HUES64 (cell line): Measurements from ENCODE around the gene DUXB. TPM values are rescaled to one million over a fixed set of nuclear protein-coding genes. Genes with fewer than 3 reads are reported as not detected.

ENCODE experiments used
- H3K27ac ChIP-seq: 2 replicates; pipeline ENCODE4 v1.7.0; 2013; ENCODE audit warnings: low read depth, low read length, inconsistent platforms
- H3K27me3 ChIP-seq: 2 replicates; pipeline ENCODE4 v1.6.1; 2013; ENCODE audit warnings: mild to moderate bottlenecking, low read length; ENCODE audit not compliant: insufficient read depth
- H3K36me3 ChIP-seq: 2 replicates; pipeline ENCODE4 v1.6.1; 2013; ENCODE audit warnings: mild to moderate bottlenecking, low read length; ENCODE audit not compliant: insufficient read depth
- H3K4me1 ChIP-seq: 2 replicates; pipeline ENCODE4 v1.6.1; 2013; ENCODE audit warnings: mild to moderate bottlenecking, low read length, moderate library complexity; ENCODE audit not compliant: insufficient read depth
- H3K4me3 ChIP-seq: 2 replicates; pipeline ENCODE4 v1.5.1; 2013; ENCODE audit warnings: mild to moderate bottlenecking, low read length, moderate library complexity
- H3K9ac ChIP-seq: 2 replicates; pipeline ENCODE4 v1.6.1; 2013; ENCODE audit warnings: mild to moderate bottlenecking, low read depth, low read length
- H3K9me3 ChIP-seq: 2 replicates; pipeline ENCODE4 v1.6.1; 2013; ENCODE audit warnings: low read depth, low read length; ENCODE audit not compliant: insufficient read depth
- WGBS: fragments of 150-250, 120-280 bp; methylation state at CpG from one replicate; pipeline ENCODE4 v1.1.7; 2013; ENCODE audit warnings: missing lambda C conversion rate; 5-methylcytosine and 5-hydroxymethylcytosine counted together
- polyA plus RNA-seq, 2 experiments: library from polyadenylated mRNA; stranded (reverse); fragments of 50-300 nt; gene quantifications; one replicate each; pipeline ENCODE4 v1.2.3, GENCODE V29; 2013

Gene DUXB, protein sequence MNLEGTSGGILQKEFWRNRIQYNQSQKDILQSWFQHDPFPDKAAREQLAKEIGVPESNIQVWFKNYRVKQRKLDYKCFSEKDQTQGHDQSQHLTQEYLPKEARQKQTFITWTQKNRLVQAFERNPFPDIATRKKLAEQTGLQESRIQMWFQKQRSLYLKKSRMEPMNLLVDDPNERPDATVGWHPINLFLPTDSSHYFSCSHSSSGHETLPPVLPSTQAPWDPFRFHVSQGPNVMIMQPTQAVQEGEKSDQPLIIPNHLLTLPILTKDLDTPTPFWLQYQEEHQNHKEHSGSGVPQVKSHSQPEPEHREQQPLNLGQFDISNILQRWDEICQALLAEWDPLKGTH
- polyA plus RNA-seq (2013, experiment 1 of 2), result not detected
- not detected for polyA plus RNA-seq (2013, experiment 2 of 2)

DNA sequence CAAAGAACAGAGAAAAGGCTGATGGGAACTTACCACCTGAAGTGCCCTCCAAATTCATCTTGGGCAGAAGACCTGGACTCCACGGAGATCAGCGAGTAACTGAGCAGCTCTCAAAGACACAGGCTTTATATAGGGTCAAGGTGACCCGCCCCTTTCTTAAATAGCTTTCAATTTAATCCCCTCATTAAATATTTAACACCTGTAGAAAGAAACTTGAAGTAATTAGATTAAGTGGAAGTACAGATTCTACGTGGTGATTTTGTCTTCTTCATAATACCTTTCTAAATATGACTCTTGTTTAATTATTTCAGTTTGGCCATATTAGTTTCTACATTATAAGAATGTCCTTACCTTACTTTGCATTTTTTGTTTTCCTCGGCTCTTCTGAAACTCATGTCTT lies at the start of gene DUXB:
DUXB (minus strand) TSS at position 101 of the 400 bp plus-strand sequence; CDS start at position 58, 43 bp downstream.
- no peak within 1 kb of the TSS for H3K27ac ChIP-seq
- no peak within 1 kb of the TSS for H3K4me3 ChIP-seq
- peaks cover 6% of the 10 kb centered on the region for H3K4me1 ChIP-seq
- H3K27me3 ChIP-seq, result no peaks in the 10 kb centered on the region
- H3K9ac ChIP-seq, result no peak within 1 kb of the TSS
- 88% methylated on average over 4 of the region's 5 CpGs for WGBS
- H3K9me3 ChIP-seq, result no peaks in the 10 kb centered on the region
- H3K36me3 ChIP-seq, result no peaks in the 10 kb centered on the region

DNA sequence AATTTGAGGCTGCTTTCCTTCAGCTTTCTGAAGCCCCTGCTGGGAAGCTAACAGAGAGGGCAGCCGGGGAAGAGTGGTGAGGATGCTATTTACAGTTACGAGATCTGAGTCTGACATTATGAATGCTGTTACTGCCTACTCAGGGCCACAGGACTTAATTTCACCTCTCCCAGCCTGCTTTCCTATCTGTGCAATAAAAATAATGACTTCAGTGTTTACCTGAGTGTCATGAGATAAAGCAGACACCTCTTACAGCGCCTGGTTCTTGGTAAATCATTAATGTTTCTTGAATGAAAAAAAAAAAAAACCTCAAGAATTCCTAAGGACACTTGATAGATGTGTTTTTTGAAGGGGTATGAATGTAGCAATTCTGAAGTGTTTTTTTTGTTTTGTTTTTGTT lies 49.3 kb upstream of the DUXB start:
- no peaks in the 10 kb centered on the region for H3K4me1 ChIP-seq
- H3K9me3 ChIP-seq, result peaks cover 10% of the 10 kb centered on the region; the same call in 1 of the 2 replicates
- H3K9ac ChIP-seq, result no peak overlapping the region
- no peak overlapping the region for H3K27ac ChIP-seq
- H3K27me3 ChIP-seq, result no peaks in the 10 kb centered on the region
- no peak overlapping the region for H3K4me3 ChIP-seq
- WGBS, result 86% methylated on average over 3 of the region's 3 CpGs
- no peaks in the 10 kb centered on the region for H3K36me3 ChIP-seq

DNA sequence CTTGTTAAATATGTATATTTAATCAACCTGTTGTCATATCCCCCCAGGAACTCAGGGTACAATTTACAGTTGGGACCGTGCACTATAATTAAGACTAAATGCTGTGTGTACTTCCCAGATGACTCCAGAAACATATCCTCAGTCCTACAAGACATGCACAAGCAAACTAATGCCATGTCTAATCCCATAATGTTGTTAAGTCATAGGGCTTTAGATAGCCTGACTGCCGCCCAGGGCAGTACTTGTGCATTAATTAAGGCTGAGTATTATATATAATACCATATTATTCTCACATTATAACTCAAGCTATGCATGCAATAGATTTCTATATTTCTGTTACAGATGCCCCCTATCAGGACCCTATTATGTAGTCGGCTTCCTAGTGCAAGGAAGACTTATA lies 45.1 kb upstream of the DUXB start:
- WGBS, result 100% methylated on average over 1 of the region's 3 CpGs
- Histone ChIP-seq H3K4me1 (no peaks in the 10 kb centered on the region), H3K36me3 (no peaks in the 10 kb centered on the region), H3K9me3 (peaks cover 46% of the 10 kb centered on the region), H3K27ac (no peak overlapping the region), H3K9ac (no peak overlapping the region), H3K27me3 (no peaks in the 10 kb centered on the region), H3K4me3 (no peak overlapping the region)

DNA sequence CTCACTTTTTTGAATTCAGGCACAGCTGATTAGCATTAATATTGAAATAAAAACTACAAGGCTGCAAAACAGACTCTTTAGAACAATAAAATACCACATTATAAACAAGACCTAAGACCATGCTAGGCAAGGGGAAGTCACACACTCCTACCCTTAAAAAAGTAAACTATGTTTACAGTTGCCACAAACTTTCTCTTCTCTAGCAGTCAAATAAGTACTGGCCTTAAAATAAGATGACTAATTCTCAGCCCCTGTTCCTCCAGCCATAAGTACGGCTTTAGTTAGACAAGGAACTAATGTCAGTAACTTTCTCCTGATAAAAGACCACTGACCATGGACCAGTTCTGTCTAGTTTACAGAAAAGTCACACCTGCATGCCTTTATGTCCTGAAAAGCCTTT lies 44.6 kb upstream of the DUXB start:
- WGBS, result 94% methylated on average over 1 of the region's 1 CpG
- Histone ChIP-seq H3K4me1 (no peaks in the 10 kb centered on the region), H3K9me3 (peaks cover 52% of the 10 kb centered on the region)

DNA sequence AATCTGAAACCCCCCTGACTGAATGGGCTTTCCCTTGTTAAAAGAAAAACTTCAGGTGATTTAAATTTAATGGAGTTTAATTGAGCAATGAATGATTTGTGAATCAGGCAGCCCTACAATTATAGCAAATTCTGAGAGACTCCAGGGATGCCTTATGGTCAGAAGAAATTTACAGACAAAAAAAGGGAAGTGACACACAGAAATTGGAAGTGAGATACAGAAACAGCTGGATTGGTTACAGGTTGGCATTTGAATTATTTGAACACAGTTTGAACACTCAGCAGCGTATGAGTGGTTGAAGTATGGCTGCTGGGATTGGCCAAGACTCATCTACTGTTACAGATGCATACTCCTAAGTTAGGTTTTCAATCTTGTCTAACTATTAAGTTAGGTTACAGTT lies 44.0 kb upstream of the DUXB start:
- Histone ChIP-seq H3K4me3 (no peak overlapping the region), H3K9ac (no peak overlapping the region), H3K9me3 (peaks cover 56% of the 10 kb centered on the region), H3K36me3 (no peaks in the 10 kb centered on the region), H3K27ac (no peak overlapping the region), H3K4me1 (no peaks in the 10 kb centered on the region), H3K27me3 (no peaks in the 10 kb centered on the region)
- 100% methylated on average over 1 of the region's 1 CpG for WGBS

More for the DNA sequence above, 44.6 kb upstream of the DUXB start:
- H3K36me3 ChIP-seq, result no peaks in the 10 kb centered on the region
- H3K27ac ChIP-seq, result no peak overlapping the region
- H3K4me3 ChIP-seq, result no peak overlapping the region
- H3K27me3 ChIP-seq, result no peaks in the 10 kb centered on the region
- H3K9ac ChIP-seq, result no peak overlapping the region

DNA sequence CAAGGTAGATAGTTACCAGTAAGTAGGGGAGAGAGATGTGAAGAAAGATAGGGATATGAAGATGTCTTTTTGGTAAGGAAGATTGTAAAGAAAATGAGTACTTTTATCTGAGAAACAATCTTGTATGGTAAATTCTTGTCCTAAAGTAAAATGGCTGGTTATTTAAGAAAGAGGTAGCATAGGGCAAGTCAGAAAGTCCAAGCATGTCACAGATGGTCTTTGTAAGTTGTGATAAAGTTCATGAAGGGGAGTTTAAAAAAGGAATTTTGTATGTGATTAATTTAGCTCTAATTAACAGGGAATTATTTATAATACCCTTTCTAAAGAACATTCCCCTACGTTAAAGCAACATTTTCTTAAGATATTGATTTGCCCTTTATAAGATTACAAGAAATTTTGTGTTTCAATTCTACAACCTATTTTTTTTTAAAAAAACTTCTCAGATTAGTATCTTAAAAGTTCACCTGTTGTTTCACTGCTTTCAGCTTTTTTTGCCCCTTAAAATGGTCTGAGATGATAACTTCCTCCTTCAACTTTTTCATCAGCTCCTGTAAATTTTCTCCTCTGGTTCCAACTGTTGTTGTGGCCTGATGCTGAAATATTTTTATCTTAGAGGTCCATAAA lies 41.3 kb upstream of the DUXB start:
- Histone ChIP-seq H3K27me3 (no peaks in the 10 kb centered on the region), H3K9ac (no peak overlapping the region), H3K4me3 (no peak overlapping the region), H3K36me3 (no peaks in the 10 kb centered on the region), H3K27ac (no peak overlapping the region), H3K9me3 (peaks cover 54% of the 10 kb centered on the region), H3K4me1 (no peaks in the 10 kb centered on the region)
- no CpG with 5 or more reads among the region's 1 CpG for WGBS

DNA sequence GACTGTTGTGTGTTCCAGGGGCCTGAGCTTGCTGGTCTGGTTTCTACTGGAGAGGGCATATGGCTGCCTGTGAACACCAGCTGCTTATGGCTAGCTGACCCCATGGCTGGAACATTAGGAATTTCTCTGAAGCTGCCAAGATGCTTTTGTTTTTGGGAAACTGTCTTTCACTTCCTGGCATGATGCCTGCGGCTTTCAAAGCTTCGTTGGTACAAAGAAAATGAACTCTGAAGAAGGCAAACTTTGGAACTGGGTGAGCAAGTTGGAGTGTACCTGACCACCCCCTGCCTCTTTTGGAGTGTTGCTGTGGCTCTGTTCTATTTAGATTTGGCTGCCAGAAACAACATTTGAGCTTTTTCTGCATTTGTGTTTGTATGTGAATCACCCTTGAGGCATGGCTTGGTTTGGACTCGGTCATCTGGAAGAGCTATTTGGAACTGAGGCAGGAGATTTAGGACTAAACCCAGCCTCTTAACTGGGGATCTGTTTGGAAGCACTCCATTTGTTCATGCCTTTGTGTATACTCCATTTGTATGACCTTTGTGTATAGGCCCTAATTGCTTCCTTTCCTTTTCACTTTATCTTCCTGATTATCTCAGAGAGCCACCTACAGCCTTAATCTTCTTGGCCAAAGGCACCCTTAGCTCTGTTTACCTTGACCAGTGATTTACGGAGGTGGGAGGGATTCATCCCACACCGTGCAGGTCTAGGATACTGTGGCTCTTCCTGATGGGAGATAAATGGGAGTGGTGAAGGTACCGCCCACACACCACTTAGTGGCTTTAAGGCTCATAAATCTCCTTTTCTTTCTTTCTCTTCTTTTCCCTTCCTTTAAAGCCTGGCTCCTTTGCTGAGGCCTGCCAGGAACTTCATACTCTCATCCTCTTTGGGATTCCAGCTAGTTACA lies 32.3 kb upstream of the DUXB start:
- no peaks in the 10 kb centered on the region for H3K27me3 ChIP-seq
- WGBS, result 84% methylated on average over 5 of the region's 6 CpGs
- H3K36me3 ChIP-seq, result no peaks in the 10 kb centered on the region
- H3K27ac ChIP-seq, result no peak overlapping the region
- H3K9me3 ChIP-seq, result no peaks in the 10 kb centered on the region
- H3K9ac ChIP-seq, result no peak overlapping the region
- no peak overlapping the region for H3K4me3 ChIP-seq
- no peaks in the 10 kb centered on the region for H3K4me1 ChIP-seq

DNA sequence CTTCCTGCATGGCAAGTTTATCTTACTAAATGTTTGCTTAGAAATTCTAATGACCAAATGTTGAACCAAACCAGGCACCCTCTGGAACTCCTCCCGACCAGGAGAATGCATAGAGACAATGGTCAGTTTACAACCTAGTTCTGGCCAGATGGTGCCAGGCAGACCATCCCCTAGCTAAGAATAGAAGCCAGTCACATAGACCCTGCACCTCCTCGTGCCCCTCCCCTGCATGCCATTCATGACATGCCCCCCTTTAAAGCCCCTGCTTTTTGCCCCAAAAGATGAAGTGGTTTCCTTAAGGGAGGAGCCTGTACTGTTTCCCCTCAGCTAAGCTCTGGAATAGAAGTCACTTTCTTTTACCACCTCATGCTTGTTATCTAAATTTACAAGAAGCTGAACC lies 31.6 kb upstream of the DUXB start:
- Histone ChIP-seq H3K4me1 (no peaks in the 10 kb centered on the region), H3K9me3 (no peaks in the 10 kb centered on the region), H3K27me3 (no peaks in the 10 kb centered on the region), H3K9ac (no peak overlapping the region), H3K4me3 (no peak overlapping the region), H3K27ac (no peak overlapping the region), H3K36me3 (no peaks in the 10 kb centered on the region)
- 57% methylated on average over 2 of the region's 2 CpGs for whole genome bisulfite sequencing

DNA sequence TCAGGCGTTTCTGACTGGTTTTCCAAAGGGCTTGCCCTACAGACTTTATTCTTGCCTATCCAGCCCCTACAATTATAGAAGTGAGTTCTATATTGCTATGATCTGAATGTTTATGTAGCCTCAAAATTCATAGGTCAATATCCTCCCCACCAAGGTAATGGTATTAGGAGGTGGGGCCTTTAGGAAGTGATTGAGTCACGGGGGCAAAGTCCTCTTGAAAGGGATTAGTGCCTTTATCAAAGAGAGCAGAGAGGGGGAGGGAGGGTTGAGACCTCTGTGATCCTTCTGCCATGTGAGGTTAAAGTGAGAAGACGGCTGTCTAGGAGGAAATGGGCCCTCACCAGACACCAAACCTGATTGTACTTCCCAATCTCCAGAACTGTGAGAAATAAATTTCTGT lies 26.0 kb upstream of the DUXB start:
- H3K9me3 ChIP-seq, result no peaks in the 10 kb centered on the region
- H3K27ac ChIP-seq, result no peak overlapping the region
- no peak overlapping the region for H3K4me3 ChIP-seq
- no peak overlapping the region for H3K9ac ChIP-seq
- no peaks in the 10 kb centered on the region for H3K27me3 ChIP-seq
- no peaks in the 10 kb centered on the region for H3K4me1 ChIP-seq
- no peaks in the 10 kb centered on the region for H3K36me3 ChIP-seq
- 37% methylated on average over 1 of the region's 3 CpGs for WGBS

DNA sequence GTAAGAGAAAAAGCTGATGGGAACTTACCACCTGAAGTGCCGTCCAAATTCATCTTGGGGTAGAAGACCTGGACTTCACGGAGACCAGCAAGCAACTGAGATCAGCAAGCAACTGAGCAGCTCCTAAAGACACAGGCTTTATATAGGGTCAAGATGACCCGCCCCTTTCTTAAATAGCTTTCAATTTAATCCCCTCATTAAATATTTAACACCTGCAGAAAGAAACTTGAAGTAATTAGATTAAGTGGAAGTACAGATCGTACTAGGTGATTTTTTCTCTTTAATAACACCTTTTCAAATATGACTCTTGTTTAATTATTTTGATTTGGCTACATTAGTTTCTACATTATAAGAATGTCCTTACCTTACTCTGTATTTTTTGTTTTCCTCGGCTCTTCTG lies 25.1 kb upstream of the DUXB start, which contains the start of gene CPHXL:
CPHXL (minus strand) TSS at position 101 of the 400 bp plus-strand sequence; CDS start at position 53, 48 bp downstream.
- 98% methylated on average over 4 of the region's 5 CpGs for WGBS
- Histone ChIP-seq H3K9me3 (no peaks in the 10 kb centered on the region), H3K9ac (no peak within 1 kb of the TSS), H3K4me3 (no peak within 1 kb of the TSS), H3K36me3 (no peaks in the 10 kb centered on the region), H3K27ac (no peak within 1 kb of the TSS), H3K4me1 (no peaks in the 10 kb centered on the region), H3K27me3 (no peaks in the 10 kb centered on the region)

DNA sequence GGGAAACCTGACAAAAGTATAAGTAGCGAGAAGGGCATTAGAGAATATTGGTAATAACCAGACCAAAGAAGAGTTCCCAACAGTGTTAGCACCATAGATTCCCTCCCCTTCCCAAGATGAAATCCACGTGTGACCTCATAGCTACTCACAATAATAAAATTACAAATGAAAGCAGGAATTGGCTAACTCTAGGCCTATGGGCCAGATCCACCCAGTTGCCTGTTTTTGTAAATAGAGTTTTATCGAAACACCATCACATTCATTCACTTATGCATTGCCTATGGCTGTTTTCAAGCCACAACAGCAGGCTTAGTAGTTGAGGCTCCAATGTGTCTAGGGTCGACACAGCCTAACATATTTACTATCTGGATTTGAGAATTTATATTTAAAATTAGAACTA lies 17.2 kb upstream of the DUXB start:
- Histone ChIP-seq H3K27ac (no peak overlapping the region), H3K9ac (no peak overlapping the region), H3K27me3 (no peaks in the 10 kb centered on the region), H3K36me3 (no peaks in the 10 kb centered on the region), H3K4me1 (no peaks in the 10 kb centered on the region), H3K4me3 (no peak overlapping the region), H3K9me3 (peaks cover 23% of the 10 kb centered on the region)
- WGBS, result 96% methylated on average over 3 of the region's 4 CpGs
